Liver (tissue), 9 donors: ENCODE results near the gene FCRL5. TPM values are rescaled to one million over a fixed set of nuclear protein-coding genes. Genes with fewer than 3 reads are reported as not detected.

Experiments
- DNase-seq: peaks from one replicate; pipeline ENCODE4 v3.0.0-alpha.2; 2017; ENCODE audit warnings: low spot score
- H3K27ac ChIP-seq, 2 donors: one replicate each; pipeline ENCODE4 v1.7.0; 2013; ENCODE audit warnings: inconsistent platforms in 2 of 2, low read length in 2 of 2, control low read depth in 1 of 2, low read depth in 1 of 2, mild to moderate bottlenecking in 1 of 2
- H3K27me3 ChIP-seq, 4 donors: one replicate each; pipeline versions ENCODE4 v1.6.1 to v1.7.0; 2013; ENCODE audit warnings: low read length in 3 of 4, inconsistent platforms in 1 of 4, mild to moderate bottlenecking in 1 of 4, moderate library complexity in 1 of 4; ENCODE audit not compliant: control insufficient read depth in 4 of 4, insufficient read depth in 4 of 4
- H3K36me3 ChIP-seq, 4 donors: one replicate each; pipeline versions ENCODE4 v1.6.1 to v1.7.0; 2013; ENCODE audit warnings: low read length in 3 of 4, mild to moderate bottlenecking in 3 of 4, low read depth in 1 of 4, moderate library complexity in 1 of 4; ENCODE audit not compliant: control insufficient read depth in 4 of 4, insufficient read depth in 3 of 4
- H3K4me1 ChIP-seq, 4 donors: one replicate each; pipeline versions ENCODE4 v1.6.1 to v1.7.0; 2013; ENCODE audit warnings: low read length in 3 of 4, mild to moderate bottlenecking in 3 of 4, moderate library complexity in 1 of 4; ENCODE audit not compliant: control insufficient read depth in 4 of 4, insufficient read depth in 4 of 4
- H3K4me3 ChIP-seq, 3 donors: one replicate each; pipeline versions ENCODE4 v1.6.1 to v1.7.0; 2013; ENCODE audit warnings: low read length in 3 of 3, control low read depth in 1 of 3, low read depth in 1 of 3, mild to moderate bottlenecking in 1 of 3
- H3K9ac ChIP-seq, 2 donors: one replicate each; pipeline ENCODE4 v1.7.0; 2013; ENCODE audit warnings: low read length in 2 of 2, mild to moderate bottlenecking in 2 of 2, moderate library complexity in 2 of 2, control low read depth in 1 of 2, low read depth in 1 of 2
- H3K9me3 ChIP-seq, 4 donors: one replicate each; pipeline versions ENCODE4 v1.6.1 to v1.7.0; 2013; ENCODE audit warnings: low read length in 3 of 4; ENCODE audit not compliant: control insufficient read depth in 4 of 4
- EGR1 ChIP-seq, 2 donors: IDR thresholded peaks; 2 replicates each; pipeline ENCODE4 v1.6.1; 2016 to 2018; ENCODE audit warnings: antibody characterized with exemption in 2 of 2, low read depth in 2 of 2
- FOXA2 ChIP-seq: IDR thresholded peaks from 2 replicates; pipeline ENCODE4 v1.6.1; 2016; ENCODE audit warnings: antibody characterized with exemption
- GABPA ChIP-seq, 2 donors: IDR thresholded peaks in 1 of 2; conservative IDR thresholded peaks in 1 of 2; 2 replicates each; pipeline ENCODE4 v1.6.1; 2016; ENCODE audit warnings: antibody characterized with exemption in 2 of 2, mild to moderate bottlenecking in 1 of 2, moderate library complexity in 1 of 2
- HNF4A ChIP-seq, 2 donors: conservative IDR thresholded peaks; 2 replicates each; pipeline ENCODE4 v1.6.1; 2016; ENCODE audit warnings: antibody characterized with exemption in 2 of 2, mild to moderate bottlenecking in 2 of 2
- HNF4G ChIP-seq: IDR thresholded peaks from 2 replicates; pipeline ENCODE4 v1.6.1; 2016; ENCODE audit warnings: antibody characterized with exemption
- JUND ChIP-seq, 2 donors: IDR thresholded peaks; 2 replicates each; pipeline ENCODE4 v1.6.1; 2016; ENCODE audit warnings: antibody characterized with exemption in 2 of 2
- NR2F2 ChIP-seq: IDR thresholded peaks from 2 replicates; pipeline ENCODE4 v1.6.1; 2016; ENCODE audit warnings: antibody characterized with exemption
- RAD21 ChIP-seq, 2 donors: IDR thresholded peaks; 2 replicates each; pipeline ENCODE4 v1.6.1; 2016; ENCODE audit warnings: antibody characterized with exemption in 2 of 2, mild to moderate bottlenecking in 2 of 2
- RXRA ChIP-seq, 2 donors: IDR thresholded peaks; 2 replicates each; pipeline ENCODE4 v1.6.1; 2017 to 2018; ENCODE audit warnings: antibody characterized with exemption in 2 of 2, mild to moderate bottlenecking in 1 of 2
- SP1 ChIP-seq: IDR thresholded peaks from 2 replicates; pipeline ENCODE4 v1.6.1; 2018; ENCODE audit warnings: antibody characterized with exemption, mild to moderate bottlenecking
- TAF1 ChIP-seq: conservative IDR thresholded peaks from 2 replicates; pipeline ENCODE4 v1.6.1; 2016; ENCODE audit warnings: antibody characterized with exemption, mild to moderate bottlenecking
- YY1 ChIP-seq: IDR thresholded peaks from 2 replicates; pipeline ENCODE4 v1.6.1; 2016; ENCODE audit warnings: antibody characterized with exemption, mild to moderate bottlenecking
- WGBS: extraction: QIAGEN DNeasy Blood & Tissue Kit; methylation state at CpG from one replicate; pipeline ENCODE4 v1.1.7; 2013; 5-methylcytosine and 5-hydroxymethylcytosine counted together
- polyA plus RNA-seq, 2 donors: library from polyadenylated mRNA; stranded (reverse) in 1 of 2; unstranded in 1 of 2; fragments of 200-250 nt in 1 of 2; fragments of >200 nt in 1 of 2; fragmentation: Nextera tagmentation in 1 of 2; extraction: Ambion mirVana in 1 of 2; gene quantifications; one replicate each; pipeline versions ENCODE4 v1.2.1 to v1.2.3, GENCODE V29; 2013 to 2015
- total RNA-seq, 2 donors: library from RNA; depleted of rRNA; stranded (reverse); fragments of >200 nt; gene quantifications; one replicate each; pipeline ENCODE4 v1.2.3, GENCODE V29; 2014
- TF ChIP-seq, protein P1 (sequence below): IDR thresholded peaks from 2 replicates; pipeline ENCODE4 v1.6.1; 2016; ENCODE audit warnings: antibody characterized with exemption
- TF ChIP-seq, protein P2 (sequence below): fragments of 150-350 bp; IDR thresholded peaks from 2 replicates; pipeline ENCODE4 v1.5.1; 2017; ENCODE audit warnings: improper control_type of control experiment, low read depth, low read length; ENCODE audit not compliant: missing input control
- TF ChIP-seq, protein P3 (sequence below): IDR thresholded peaks from 2 replicates; pipeline ENCODE4 v1.6.1; 2016; ENCODE audit warnings: antibody characterized with exemption, mild to moderate bottlenecking
- TF ChIP-seq, protein P4 (sequence below): IDR thresholded peaks from 2 replicates; pipeline ENCODE4 v1.6.1; 2016; ENCODE audit warnings: antibody characterized with exemption
- donor health status: healthy.
- donor health status: healthy.
- donor health status: healthy.
- donor health status: healthy.
- donor health status: healthy.

FCRL5 gene
- total and polyA plus RNA-seq, 4 donors = 0.10 to 0.72 (median 0.52) TPM

DNA sequence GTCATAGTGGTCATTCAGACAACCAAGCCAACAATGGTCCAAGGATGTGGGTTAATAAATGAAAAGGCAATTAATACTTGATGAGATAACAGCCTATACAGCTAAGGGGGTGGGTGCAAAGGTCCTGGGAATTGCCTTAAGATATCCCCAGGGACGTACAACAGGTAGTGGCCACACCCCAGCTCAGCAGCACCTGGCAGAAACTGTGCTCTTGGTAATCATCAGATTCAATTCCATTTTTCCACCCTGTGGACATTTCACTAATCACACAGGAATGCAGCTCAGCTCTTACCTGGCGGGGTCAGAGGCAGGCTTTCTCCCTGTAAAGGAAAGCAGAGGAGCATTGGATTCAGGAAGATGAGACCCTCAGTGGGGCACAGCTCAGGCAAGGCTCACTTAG is 32.9 kb downstream of the FCRL5 start:
- no peak overlapping the region for H3K9ac ChIP-seq
- H3K27me3 ChIP-seq = peaks cover 0 to 3% (median 0%) of the 10 kb centered on the region in 4 donors
- no peak overlapping the region for H3K4me3 ChIP-seq
- H3K9me3 ChIP-seq = no peaks in the 10 kb centered on the region
- no peak overlapping the region for H3K27ac ChIP-seq
- no peaks in the 10 kb centered on the region for H3K36me3 ChIP-seq
- H3K4me1 ChIP-seq = no peaks in the 10 kb centered on the region
- 79% methylated on average over 2 of the region's 2 CpGs for WGBS
- TF ChIP-seq, protein P1, sequence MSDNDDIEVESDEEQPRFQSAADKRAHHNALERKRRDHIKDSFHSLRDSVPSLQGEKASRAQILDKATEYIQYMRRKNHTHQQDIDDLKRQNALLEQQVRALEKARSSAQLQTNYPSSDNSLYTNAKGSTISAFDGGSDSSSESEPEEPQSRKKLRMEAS = no peak
- TF ChIP-seq, protein P2, sequence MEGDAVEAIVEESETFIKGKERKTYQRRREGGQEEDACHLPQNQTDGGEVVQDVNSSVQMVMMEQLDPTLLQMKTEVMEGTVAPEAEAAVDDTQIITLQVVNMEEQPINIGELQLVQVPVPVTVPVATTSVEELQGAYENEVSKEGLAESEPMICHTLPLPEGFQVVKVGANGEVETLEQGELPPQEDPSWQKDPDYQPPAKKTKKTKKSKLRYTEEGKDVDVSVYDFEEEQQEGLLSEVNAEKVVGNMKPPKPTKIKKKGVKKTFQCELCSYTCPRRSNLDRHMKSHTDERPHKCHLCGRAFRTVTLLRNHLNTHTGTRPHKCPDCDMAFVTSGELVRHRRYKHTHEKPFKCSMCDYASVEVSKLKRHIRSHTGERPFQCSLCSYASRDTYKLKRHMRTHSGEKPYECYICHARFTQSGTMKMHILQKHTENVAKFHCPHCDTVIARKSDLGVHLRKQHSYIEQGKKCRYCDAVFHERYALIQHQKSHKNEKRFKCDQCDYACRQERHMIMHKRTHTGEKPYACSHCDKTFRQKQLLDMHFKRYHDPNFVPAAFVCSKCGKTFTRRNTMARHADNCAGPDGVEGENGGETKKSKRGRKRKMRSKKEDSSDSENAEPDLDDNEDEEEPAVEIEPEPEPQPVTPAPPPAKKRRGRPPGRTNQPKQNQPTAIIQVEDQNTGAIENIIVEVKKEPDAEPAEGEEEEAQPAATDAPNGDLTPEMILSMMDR = no peak
- TF ChIP-seq RXRA (IDR thresholded peaks at IDR 0.05) (no peak), NR2F2 (no peak), SP1 (no peak), GABPA (IDR thresholded peaks at IDR 0.05 in 1 of 2, conservative IDR thresholded peaks at IDR 0.05 in 1 of 2) (no peak)
- no peak for DNase-seq

DNA sequence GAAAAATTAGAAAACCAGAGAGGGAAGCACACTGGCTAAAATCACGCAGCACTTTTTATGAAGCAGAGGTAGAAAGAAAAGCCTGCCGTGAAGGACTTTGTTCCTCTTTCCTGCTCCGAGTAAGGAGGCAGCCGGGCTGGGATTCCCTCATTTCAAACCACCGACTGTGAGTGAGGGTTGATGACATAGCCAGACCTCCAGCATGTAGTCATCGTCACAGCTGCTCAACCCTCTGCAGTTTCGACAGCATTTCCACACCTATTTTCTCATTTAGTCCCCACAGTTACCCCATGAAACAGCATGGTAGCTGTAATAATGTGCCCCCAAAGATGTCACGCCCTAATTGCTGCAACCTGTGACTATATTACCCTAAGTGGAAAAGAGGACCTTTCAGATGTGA is 35.3 kb downstream of the FCRL5 start:
- 77% methylated on average over 8 of the region's 8 CpGs for WGBS
- Histone ChIP-seq H3K36me3 (no peaks in the 10 kb centered on the region), H3K27me3 (peaks cover 0 to 3% (median 0%) of the 10 kb centered on the region in 4 donors), H3K9me3 (no peaks in the 10 kb centered on the region), H3K4me3 (no peak overlapping the region), H3K4me1 (no peaks in the 10 kb centered on the region), H3K27ac (no peak overlapping the region), H3K9ac (no peak overlapping the region)
- DNase-seq = no peak
- TF ChIP-seq HNF4G (no peak), HNF4A (conservative IDR thresholded peaks at IDR 0.05) (no peak), RXRA (IDR thresholded peaks at IDR 0.05) (no peak), NR2F2 (no peak)

DNA sequence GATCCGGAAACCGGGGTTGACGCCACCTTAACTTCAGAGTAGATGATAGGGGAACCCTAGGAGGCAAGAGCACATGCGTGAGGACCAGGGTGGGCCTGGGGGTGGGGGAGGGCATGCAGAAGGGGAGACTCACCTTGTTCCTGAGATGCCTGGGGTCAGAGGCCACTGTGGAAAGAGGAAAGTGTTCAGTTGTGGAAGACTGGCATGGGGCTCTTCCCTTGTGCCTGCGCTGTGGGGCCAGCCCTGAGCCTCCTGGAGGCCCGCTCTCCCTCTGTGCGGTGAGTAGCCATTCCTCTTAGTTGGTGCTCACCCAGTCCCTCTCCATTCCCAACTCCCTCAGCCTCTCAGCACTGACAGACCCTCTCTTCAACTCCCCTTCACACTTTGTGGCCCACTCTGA is 36.6 kb downstream of the FCRL5 start:
- Histone ChIP-seq H3K9ac (no peak overlapping the region), H3K27me3 (peaks cover 0 to 3% (median 0%) of the 10 kb centered on the region in 4 donors), H3K27ac (no peak overlapping the region), H3K9me3 (no peaks in the 10 kb centered on the region), H3K4me3 (no peak overlapping the region), H3K36me3 (no peaks in the 10 kb centered on the region), H3K4me1 (no peaks in the 10 kb centered on the region)
- 97% methylated on average over 7 of the region's 7 CpGs for WGBS
- TF ChIP-seq RXRA (IDR thresholded peaks at IDR 0.05) (no peak), HNF4G (no peak), TAF1 (no peak), JUND (IDR thresholded peaks at IDR 0.05) (no peak), SP1 (no peak), NR2F2 (no peak), YY1 (no peak), HNF4A (conservative IDR thresholded peaks at IDR 0.05) (no peak), RAD21 (IDR thresholded peaks at IDR 0.05) (no peak), EGR1 (IDR thresholded peaks at IDR 0.05; ENCODE audit: low read depth in 2 of 2) (no peak), FOXA2 (no peak)
- TF ChIP-seq, protein P3, sequence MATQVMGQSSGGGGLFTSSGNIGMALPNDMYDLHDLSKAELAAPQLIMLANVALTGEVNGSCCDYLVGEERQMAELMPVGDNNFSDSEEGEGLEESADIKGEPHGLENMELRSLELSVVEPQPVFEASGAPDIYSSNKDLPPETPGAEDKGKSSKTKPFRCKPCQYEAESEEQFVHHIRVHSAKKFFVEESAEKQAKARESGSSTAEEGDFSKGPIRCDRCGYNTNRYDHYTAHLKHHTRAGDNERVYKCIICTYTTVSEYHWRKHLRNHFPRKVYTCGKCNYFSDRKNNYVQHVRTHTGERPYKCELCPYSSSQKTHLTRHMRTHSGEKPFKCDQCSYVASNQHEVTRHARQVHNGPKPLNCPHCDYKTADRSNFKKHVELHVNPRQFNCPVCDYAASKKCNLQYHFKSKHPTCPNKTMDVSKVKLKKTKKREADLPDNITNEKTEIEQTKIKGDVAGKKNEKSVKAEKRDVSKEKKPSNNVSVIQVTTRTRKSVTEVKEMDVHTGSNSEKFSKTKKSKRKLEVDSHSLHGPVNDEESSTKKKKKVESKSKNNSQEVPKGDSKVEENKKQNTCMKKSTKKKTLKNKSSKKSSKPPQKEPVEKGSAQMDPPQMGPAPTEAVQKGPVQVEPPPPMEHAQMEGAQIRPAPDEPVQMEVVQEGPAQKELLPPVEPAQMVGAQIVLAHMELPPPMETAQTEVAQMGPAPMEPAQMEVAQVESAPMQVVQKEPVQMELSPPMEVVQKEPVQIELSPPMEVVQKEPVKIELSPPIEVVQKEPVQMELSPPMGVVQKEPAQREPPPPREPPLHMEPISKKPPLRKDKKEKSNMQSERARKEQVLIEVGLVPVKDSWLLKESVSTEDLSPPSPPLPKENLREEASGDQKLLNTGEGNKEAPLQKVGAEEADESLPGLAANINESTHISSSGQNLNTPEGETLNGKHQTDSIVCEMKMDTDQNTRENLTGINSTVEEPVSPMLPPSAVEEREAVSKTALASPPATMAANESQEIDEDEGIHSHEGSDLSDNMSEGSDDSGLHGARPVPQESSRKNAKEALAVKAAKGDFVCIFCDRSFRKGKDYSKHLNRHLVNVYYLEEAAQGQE = no peak
- TF ChIP-seq, protein P2 = no peak
- TF ChIP-seq, protein P4, sequence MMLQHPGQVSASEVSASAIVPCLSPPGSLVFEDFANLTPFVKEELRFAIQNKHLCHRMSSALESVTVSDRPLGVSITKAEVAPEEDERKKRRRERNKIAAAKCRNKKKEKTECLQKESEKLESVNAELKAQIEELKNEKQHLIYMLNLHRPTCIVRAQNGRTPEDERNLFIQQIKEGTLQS = no peak
- TF ChIP-seq, protein P1 = no peak
- DNase-seq = no peak
